ENCODE results near the gene SPATA18. TPM values are rescaled to one million over a fixed set of nuclear protein-coding genes. Genes with fewer than 3 reads are reported as not detected.
"Not testable (repeated sequence)": the region's sequence is repeated elsewhere in the genome, so short reads cannot be mapped to it uniquely, and the experiment has no call there.

SPATA18 gene
- total RNA-seq, 1 experiment from 2014 or later = not detected

DNA sequence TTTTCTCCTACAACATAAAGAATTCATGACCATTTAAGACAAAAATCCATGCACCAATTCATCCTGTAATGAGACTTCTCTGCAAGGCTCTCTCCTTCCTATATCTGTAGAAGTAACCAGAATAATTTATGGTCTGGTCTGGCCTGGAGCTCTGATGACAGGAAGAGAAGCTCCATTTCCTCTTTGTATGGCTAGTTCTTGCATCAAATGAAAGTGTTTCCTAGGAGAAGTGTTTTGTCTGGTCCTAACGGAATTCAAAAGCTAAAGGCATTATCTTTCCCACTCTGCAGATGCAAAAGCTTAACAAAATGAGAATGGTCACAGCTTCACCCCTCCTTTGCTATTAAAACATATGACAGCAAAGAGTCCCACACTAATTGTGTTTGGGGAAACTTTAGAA is 55.1 kb downstream of the SPATA18 start:
- DNase-seq (ENCODE audit: low spot score) = no peak

DNA sequence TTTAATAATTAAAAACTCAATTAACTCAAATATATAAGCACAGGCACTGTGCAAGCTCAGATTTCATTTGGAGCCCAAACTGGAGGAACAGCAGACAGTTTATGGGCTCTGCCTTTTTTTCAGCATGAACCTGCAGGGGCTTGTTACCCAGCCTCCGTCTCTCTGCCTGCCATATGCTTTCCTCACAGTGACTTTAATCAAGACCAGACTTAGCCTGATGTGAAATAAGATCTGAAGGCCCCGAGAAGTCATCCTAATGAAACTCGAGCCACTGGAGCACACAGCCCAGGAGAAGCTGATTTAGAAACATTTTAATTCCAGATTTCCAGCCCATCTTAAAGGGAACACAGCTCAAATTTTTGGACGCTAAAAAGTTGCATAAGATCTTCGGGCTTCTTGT is 55.6 kb downstream of the SPATA18 start:
- DNase-seq (ENCODE audit: low spot score) = no peak

DNA sequence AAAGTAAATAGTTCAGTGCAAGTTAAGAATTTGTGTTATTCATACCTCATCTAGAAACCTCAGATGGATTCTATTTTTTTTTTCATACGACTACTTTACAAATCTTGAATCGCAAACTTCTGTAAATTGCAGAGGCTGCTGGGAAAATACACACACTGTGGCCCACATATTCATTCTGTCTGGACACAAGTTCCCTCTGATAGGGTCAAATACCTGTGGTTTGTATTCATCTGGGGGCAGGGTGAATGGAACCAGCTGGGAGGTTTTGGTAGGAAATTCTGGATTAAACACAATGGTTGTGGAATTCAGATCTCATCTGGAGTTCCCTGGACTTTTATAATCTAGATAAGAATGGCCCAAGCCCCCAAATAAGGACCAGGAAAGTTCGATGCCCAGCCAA is 56.2 kb downstream of the SPATA18 start:
- no peak for DNase-seq (ENCODE audit: low spot score)

DNA sequence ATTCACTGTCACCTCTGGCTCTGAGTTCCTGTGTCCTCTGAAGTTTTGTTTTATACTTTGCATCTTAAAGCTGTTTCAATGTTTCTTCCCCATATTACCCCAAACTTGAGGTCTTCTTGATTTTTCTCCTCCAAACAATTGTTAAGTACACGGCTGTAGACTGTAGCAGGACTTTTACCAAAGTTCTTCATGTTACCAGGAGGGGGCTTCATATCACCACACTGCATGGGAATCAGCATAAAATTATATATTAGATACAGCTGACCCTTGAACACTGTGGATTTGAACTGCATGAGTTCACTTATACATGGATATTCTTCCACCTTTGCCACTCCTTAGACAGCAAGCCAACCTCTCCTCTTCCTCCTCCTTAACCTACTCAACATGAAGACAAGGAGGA is 56.6 kb downstream of the SPATA18 start:
- no peak for DNase-seq (ENCODE audit: low spot score)

- DNase-seq (ENCODE audit: low spot score) = no peak
Measured at GRCh38 chr4:52110171-52110570, 59.1 kb downstream of the SPATA18 start.

- DNase-seq (ENCODE audit: low spot score) = no peak
Measured at GRCh38 chr4:52111995-52112394, 60.9 kb downstream of the SPATA18 start.

- no peak for DNase-seq (ENCODE audit: low spot score)
Measured at GRCh38 chr4:52112411-52112810, 61.3 kb downstream of the SPATA18 start.

GRCh38 chr4:52116641-52117040 is 65.5 kb downstream of the SPATA18 start:
- no peak for DNase-seq (ENCODE audit: low spot score)

DNA sequence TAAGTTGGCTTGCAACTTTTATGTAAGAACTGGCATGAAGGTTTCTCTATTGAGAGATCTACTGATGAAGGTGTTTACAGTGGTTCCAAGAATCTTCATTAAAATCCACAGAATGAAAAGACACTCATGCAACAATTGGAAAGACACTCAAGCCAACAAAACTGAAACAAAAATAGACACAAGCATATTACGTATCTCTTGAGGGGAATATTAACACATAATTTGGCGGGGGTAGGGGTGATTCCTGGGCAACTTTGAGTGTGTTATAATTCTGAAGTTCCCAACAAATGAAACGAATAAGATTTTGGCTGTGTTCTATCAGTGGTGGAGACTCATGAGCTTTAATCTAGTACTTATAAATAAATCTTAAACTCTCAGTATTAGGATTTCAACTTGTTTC is 75.1 kb downstream of the SPATA18 start:
- no peak for DNase-seq (ENCODE audit: low spot score)

GRCh38 chr4:52126966-52127365 is 75.9 kb downstream of the SPATA18 start:
- DNase-seq (ENCODE audit: low spot score) = no peak

GRCh38 chr4:52135171-52135570 is 84.1 kb downstream of the SPATA18 start:
- no peak for DNase-seq (ENCODE audit: low spot score)

- not testable (repeated sequence) for DNase-seq (ENCODE audit: low spot score)
Measured at GRCh38 chr4:52137152-52137551, 86.0 kb downstream of the SPATA18 start.

GRCh38 chr4:52142816-52143215 is 91.7 kb downstream of the SPATA18 start:
- DNase-seq (ENCODE audit: low spot score) = no peak

GRCh38 chr4:52143815-52144214 is 92.7 kb downstream of the SPATA18 start:
- no peak for DNase-seq (ENCODE audit: low spot score)

DNA sequence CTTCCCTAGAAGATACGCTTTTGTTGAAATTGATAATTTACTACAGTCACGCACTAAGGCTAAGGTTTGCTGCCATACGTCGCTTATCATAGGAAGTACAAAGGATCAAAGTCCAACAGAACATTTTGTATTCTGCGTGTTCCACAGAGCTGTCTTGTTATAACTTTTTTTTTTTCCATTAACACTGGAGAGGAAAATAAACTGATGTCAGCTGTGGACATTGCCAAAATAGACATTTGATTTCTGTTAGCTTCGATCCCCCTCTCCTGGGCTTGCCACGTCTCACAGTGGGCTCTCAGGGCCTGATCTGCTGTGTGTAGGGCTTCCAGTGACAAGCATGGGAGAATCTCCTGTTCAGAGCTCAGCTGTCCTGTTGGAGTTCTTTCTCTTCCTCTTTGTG is 93.3 kb downstream of the SPATA18 start:
- DNase-seq (ENCODE audit: low spot score) = no peak

Other genes starting within 250 kb of the SPATA18 start
- 22.7 and 28.8 TPM in 2 replicates for gene DCUN1D4, start 208.2 kb upstream of the SPATA18 start, total RNA-seq (2014; rRNA removed; shearing (Covaris generic))
- gene LRRC66, start 30.9 kb upstream of the SPATA18 start, total RNA-seq (2014; rRNA removed; shearing (Covaris generic)) = 1.5 TPM in 2 replicates
- gene SGCB, start 13.0 kb upstream of the SPATA18 start, total RNA-seq (2014; rRNA removed; shearing (Covaris generic)) = 1.7 and 1.9 TPM in 2 replicates

All from HT-29 (cell line).